Hippocampal formation (tissue), 2 donors: ENCODE measurements around the gene ALKBH5.

Experiments
- DNase-seq, 2 donors: peaks; one replicate each; lab custom pipeline; 2025; lab: John Stamatoyannopoulos, UW

ALKBH5 gene

GRCh38 chr17:18224053-18224386 is 40.4 kb downstream of the ALKBH5 start:
- DNase-seq = no peak

GRCh38 chr17:18224387-18225120 is 40.9 kb downstream of the ALKBH5 start:
- no peak for DNase-seq

GRCh38 chr17:18225121-18225641 is 41.6 kb downstream of the ALKBH5 start, which contains the start of gene LLGL1:
Gene LLGL1 (plus strand): TSS chr17:18225635. CDS start chr17:18225683, 48 bp downstream.
- peak; percentile 93 for DNase-seq

- no peak for DNase-seq
Observed at GRCh38 chr17:18225642-18226283, 42.1 kb downstream of the ALKBH5 start.

GRCh38 chr17:18226284-18226945 is 42.8 kb downstream of the ALKBH5 start:
- DNase-seq = no peak

- DNase-seq = no peak
Observed at GRCh38 chr17:18227635-18228034, 44.0 kb downstream of the ALKBH5 start.

GRCh38 chr17:18228176-18228682 is 44.6 kb downstream of the ALKBH5 start:
- no peak for DNase-seq

GRCh38 chr17:18229254-18229653 is 45.6 kb downstream of the ALKBH5 start:
- no peak for DNase-seq

- no peak for DNase-seq
Observed at GRCh38 chr17:18229771-18230170, 46.1 kb downstream of the ALKBH5 start.

GRCh38 chr17:18230288-18231141 is 46.9 kb downstream of the ALKBH5 start:
- peak; percentile 61 to 86 for DNase-seq

- DNase-seq = peak in 1 of 2 donors; percentile 37
Observed at GRCh38 chr17:18231164-18231563, 47.5 kb downstream of the ALKBH5 start.

- DNase-seq = no peak
Observed at GRCh38 chr17:18233803-18234518, 50.3 kb downstream of the ALKBH5 start.

GRCh38 chr17:18234853-18235380 is 51.3 kb downstream of the ALKBH5 start:
- no peak for DNase-seq

GRCh38 chr17:18235743-18236256 is 52.2 kb downstream of the ALKBH5 start:
- DNase-seq = no peak

GRCh38 chr17:18236494-18236893 is 52.9 kb downstream of the ALKBH5 start:
- DNase-seq = no peak

GRCh38 chr17:18237461-18237860 is 53.8 kb downstream of the ALKBH5 start:
- DNase-seq = no peak

- DNase-seq = no peak
Observed at GRCh38 chr17:18238299-18238698, 54.7 kb downstream of the ALKBH5 start.

- DNase-seq = no peak
Observed at GRCh38 chr17:18240449-18240848, 56.8 kb downstream of the ALKBH5 start.

GRCh38 chr17:18241229-18241871 is 57.7 kb downstream of the ALKBH5 start:
- no peak for DNase-seq
